ENCODE measurements around the gene ZP3. TPM values are rescaled to one million over a fixed set of nuclear protein-coding genes. Genes with fewer than 3 reads are reported as not detected.

The ZP3 gene
- 1 to 10 TPM in 3 of 4 donors, not detected in 1; 2.8 to 4.3 (median 3.3) TPM for total RNA-seq

DNA sequence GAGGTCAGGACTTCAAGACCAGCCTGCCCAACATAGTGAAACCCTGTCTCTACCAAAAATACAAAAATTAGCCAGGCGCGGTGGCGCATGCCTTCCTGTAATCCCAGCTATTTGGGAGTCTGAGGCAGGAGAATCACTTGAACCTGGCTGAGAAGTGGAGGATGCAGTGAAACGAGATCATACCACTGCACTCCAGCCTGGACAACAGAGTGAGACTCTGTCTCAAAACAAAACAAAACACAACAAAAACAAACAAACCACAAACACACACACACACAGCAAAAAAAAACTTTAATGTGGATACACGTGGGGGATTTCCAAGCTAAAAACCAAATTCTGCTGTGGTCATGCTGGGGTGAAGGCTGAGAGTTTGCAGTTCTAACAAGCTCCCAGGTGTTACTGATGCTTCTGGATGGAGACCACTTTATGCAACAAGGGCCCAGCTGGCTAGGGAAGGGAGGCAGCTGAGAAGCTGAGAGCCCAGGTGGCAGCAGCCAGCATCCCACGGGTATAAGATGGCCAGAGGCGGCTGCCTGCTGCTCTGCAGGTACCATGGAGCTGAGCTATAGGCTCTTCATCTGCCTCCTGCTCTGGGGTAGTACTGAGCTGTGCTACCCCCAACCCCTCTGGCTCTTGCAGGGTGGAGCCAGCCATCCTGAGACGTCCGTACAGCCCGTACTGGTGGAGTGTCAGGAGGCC is at the start of gene ZP3:
Gene ZP3 (plus strand): TSS at position 538 of the 699 bp plus-strand sequence. CDS start 15 bp downstream, at position 553.
- Histone ChIP-seq H3K27ac (no peak within 1 kb of the TSS), H3K36me3 (no peaks in the 10 kb centered on the region), H3K27me3 (no peaks in the 10 kb centered on the region), H3K4me1 (no peaks in the 10 kb centered on the region), H3K9me3 (no peaks in the 10 kb centered on the region), H3K4me3 (no peak within 1 kb of the TSS)
- DNase-seq, result no peak
- TF ChIP-seq POLR2A (IDR thresholded peaks at IDR 0.05), result no peak
- TF ChIP-seq, protein P1, sequence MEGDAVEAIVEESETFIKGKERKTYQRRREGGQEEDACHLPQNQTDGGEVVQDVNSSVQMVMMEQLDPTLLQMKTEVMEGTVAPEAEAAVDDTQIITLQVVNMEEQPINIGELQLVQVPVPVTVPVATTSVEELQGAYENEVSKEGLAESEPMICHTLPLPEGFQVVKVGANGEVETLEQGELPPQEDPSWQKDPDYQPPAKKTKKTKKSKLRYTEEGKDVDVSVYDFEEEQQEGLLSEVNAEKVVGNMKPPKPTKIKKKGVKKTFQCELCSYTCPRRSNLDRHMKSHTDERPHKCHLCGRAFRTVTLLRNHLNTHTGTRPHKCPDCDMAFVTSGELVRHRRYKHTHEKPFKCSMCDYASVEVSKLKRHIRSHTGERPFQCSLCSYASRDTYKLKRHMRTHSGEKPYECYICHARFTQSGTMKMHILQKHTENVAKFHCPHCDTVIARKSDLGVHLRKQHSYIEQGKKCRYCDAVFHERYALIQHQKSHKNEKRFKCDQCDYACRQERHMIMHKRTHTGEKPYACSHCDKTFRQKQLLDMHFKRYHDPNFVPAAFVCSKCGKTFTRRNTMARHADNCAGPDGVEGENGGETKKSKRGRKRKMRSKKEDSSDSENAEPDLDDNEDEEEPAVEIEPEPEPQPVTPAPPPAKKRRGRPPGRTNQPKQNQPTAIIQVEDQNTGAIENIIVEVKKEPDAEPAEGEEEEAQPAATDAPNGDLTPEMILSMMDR (IDR thresholded peaks at IDR 0.05), result no peak

DNA sequence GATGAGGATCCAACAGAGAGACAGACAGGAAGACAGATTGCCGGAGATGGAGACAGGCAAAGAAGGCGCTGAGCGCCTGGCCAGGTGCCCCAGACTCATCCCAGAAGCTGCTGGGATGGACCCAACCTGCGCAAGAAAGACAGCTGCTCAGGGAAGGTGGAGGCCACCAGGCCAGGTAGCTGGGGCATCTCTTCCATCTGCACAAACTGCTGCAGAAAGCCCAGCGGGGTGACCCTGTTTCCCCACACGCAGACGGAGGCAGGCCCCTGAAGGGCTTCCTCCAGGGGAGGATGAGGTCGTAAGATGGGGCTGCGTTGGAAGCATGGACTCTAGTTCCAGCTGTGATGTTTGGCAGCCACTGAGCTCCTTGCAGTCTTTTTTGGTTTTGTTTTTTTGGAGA is 49.5 kb upstream of the ZP3 start:
- Histone ChIP-seq H3K27ac (no peak overlapping the region), H3K4me1 (peaks cover 0 to 5% (median 1%) of the 10 kb centered on the region in 4 donors), H3K4me3 (no peak overlapping the region), H3K36me3 (no peaks in the 10 kb centered on the region), H3K27me3 (no peaks in the 10 kb centered on the region), H3K9me3 (no peaks in the 10 kb centered on the region)
- DNase-seq, result peak in 1 of 3 donors; percentile 22
- TF ChIP-seq, protein P1 (IDR thresholded peaks at IDR 0.05), result no peak
- TF ChIP-seq POLR2A (IDR thresholded peaks at IDR 0.05), result no peak

DNA sequence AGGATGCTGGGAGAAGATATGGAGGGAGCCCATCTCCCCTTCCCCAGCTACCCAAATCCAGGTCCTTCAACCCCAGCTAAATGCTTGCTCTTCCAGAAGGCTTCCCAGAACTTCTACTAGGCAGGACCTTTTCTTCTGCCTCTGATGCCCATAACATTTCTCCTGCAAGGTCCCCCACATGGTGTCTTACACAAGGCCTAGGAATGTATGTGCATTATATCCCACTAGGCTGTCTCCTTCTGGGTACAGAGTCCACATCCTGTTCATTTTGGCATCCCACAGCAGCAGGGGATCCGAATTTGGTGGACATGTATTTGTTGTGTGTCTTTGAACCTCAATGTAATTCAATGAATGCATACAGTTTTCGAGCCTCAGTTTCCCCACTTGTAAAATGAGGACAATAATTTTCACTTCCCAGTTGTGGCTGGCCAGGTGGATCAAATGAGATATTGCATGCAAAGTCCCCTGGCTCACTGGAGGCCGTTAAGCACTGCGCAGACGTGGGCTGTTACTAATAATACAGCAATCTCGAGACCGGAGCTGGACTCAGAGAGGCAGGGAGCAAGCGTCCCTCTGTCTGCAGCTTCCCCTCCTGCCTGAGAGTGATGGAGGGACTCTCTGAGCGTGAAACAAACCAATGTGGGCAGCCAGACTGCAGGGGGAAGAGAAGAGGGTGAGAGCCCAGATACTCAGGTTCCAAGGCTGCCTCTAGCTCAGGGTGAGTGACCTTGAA is 47.4 kb upstream of the ZP3 start:
- no peaks in the 10 kb centered on the region for H3K9me3 ChIP-seq
- H3K36me3 ChIP-seq, result no peaks in the 10 kb centered on the region
- H3K4me1 ChIP-seq, result peaks cover 0 to 7% (median 4%) of the 10 kb centered on the region in 4 donors
- H3K4me3 ChIP-seq, result no peak overlapping the region
- H3K27me3 ChIP-seq, result no peaks in the 10 kb centered on the region
- no peak for DNase-seq
- TF ChIP-seq, protein P1 (IDR thresholded peaks at IDR 0.05), result no peak
- no peak for TF ChIP-seq POLR2A (IDR thresholded peaks at IDR 0.05)
- no peak overlapping the region for H3K27ac ChIP-seq

DNA sequence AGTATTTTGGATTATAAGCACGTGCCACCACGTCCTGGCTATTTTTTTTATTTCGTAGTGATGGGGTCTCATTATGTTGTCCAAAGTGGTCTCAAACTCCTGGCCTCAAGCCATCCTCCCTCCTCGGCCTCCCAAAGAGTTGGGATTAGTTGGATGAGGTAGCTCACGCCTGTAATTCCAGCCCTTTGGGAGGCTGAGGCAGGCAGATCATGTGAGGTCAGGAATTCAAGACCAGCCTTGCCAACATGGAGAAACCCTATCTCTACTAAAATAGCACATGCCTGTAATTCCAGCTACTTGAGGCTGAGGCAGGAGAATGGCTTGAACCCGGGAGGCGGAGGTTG is 44.2 kb upstream of the ZP3 start:
- TF ChIP-seq, protein P1 (IDR thresholded peaks at IDR 0.05), result no peak
- no peak for TF ChIP-seq POLR2A (IDR thresholded peaks at IDR 0.05)
- DNase-seq, result no peak
- Histone ChIP-seq H3K27me3 (no peaks in the 10 kb centered on the region), H3K36me3 (no peaks in the 10 kb centered on the region), H3K27ac (peak overlapping the region; percentile 69 to 95 (median 84)), H3K4me1 (peaks cover 0 to 7% (median 4%) of the 10 kb centered on the region in 4 donors), H3K4me3 (peak overlapping the region in 1 of 4 donors; percentile 47), H3K9me3 (no peaks in the 10 kb centered on the region)

DNA sequence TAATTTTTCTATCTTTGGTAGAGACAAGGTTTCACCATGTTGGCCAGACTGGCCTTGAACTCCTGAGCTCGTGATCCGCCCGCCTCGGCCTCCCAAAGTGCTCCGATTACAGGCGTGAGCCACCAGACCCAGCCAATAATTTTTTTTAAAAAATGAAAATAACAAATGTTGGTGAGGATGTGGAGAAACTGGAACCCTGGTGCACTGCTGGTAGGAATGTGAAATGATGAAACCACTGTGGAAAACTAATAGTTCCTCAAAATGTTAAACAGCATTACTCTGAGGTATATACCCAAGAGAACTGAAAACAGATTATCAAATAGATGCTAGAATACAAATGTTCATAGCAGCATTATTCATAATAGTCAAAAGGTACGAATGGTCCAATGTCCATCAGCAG is 42.9 kb upstream of the ZP3 start:
- H3K4me3 ChIP-seq, result no peak overlapping the region
- no peaks in the 10 kb centered on the region for H3K27me3 ChIP-seq
- H3K36me3 ChIP-seq, result no peaks in the 10 kb centered on the region
- DNase-seq, result no peak
- TF ChIP-seq POLR2A (IDR thresholded peaks at IDR 0.05), result no peak
- TF ChIP-seq, protein P1 (IDR thresholded peaks at IDR 0.05), result no peak
- no peak overlapping the region for H3K27ac ChIP-seq
- H3K4me1 ChIP-seq, result peaks cover 0 to 7% (median 4%) of the 10 kb centered on the region in 4 donors
- no peaks in the 10 kb centered on the region for H3K9me3 ChIP-seq

All from Peyer's patch (tissue), 4 donors.